ENCODE measurements around the gene IL1RAP.

IL1RAP gene

GRCh38 chr3:190545191-190545590 is 31.3 kb downstream of the IL1RAP start:
- Histone ChIP-seq H3K9ac (ENCODE audit: low read length) (no peak overlapping the region), H3K4me3 (ENCODE audit: low read depth in 1 of 2, low read length in 2 of 2) (no peak overlapping the region), H3K27ac (ENCODE audit: low read depth, low read length) (no peak overlapping the region), H3K9me3 (ENCODE audit: low read length) (no peaks in the 10 kb centered on the region), H3K36me3 (ENCODE audit: insufficient read depth, low read length) (no peaks in the 10 kb centered on the region), H3K4me1 (ENCODE audit: insufficient read depth, low read length) (no peaks in the 10 kb centered on the region), H3K27me3 (ENCODE audit: control insufficient read depth in 1 of 2, insufficient read depth in 2 of 2, low read length in 2 of 2) (no peaks in the 10 kb centered on the region)

- Histone ChIP-seq H3K4me3 (ENCODE audit: low read depth in 1 of 2, low read length in 2 of 2) (no peak overlapping the region), H3K36me3 (ENCODE audit: insufficient read depth, low read length) (no peaks in the 10 kb centered on the region), H3K4me1 (ENCODE audit: insufficient read depth, low read length) (no peaks in the 10 kb centered on the region), H3K9ac (ENCODE audit: low read length) (no peak overlapping the region), H3K27me3 (ENCODE audit: control insufficient read depth in 1 of 2, insufficient read depth in 2 of 2, low read length in 2 of 2) (no peaks in the 10 kb centered on the region), H3K9me3 (ENCODE audit: low read length) (no peaks in the 10 kb centered on the region), H3K27ac (ENCODE audit: low read depth, low read length) (no peak overlapping the region)
Measured at GRCh38 chr3:190546881-190547510, 33.1 kb downstream of the IL1RAP start.

GRCh38 chr3:190548031-190548656 is 34.3 kb downstream of the IL1RAP start:
- Histone ChIP-seq H3K27ac (ENCODE audit: low read depth, low read length) (no peak overlapping the region), H3K9me3 (ENCODE audit: low read length) (no peaks in the 10 kb centered on the region), H3K4me1 (ENCODE audit: insufficient read depth, low read length) (no peaks in the 10 kb centered on the region), H3K9ac (ENCODE audit: low read length) (no peak overlapping the region), H3K4me3 (ENCODE audit: low read depth in 1 of 2, low read length in 2 of 2) (no peak overlapping the region), H3K36me3 (ENCODE audit: insufficient read depth, low read length) (no peaks in the 10 kb centered on the region), H3K27me3 (ENCODE audit: control insufficient read depth in 1 of 2, insufficient read depth in 2 of 2, low read length in 2 of 2) (no peaks in the 10 kb centered on the region)

- Histone ChIP-seq H3K36me3 (ENCODE audit: insufficient read depth, low read length) (no peaks in the 10 kb centered on the region), H3K4me1 (ENCODE audit: insufficient read depth, low read length) (no peaks in the 10 kb centered on the region), H3K9me3 (ENCODE audit: low read length) (no peaks in the 10 kb centered on the region), H3K4me3 (ENCODE audit: low read depth in 1 of 2, low read length in 2 of 2) (no peak overlapping the region), H3K27ac (ENCODE audit: low read depth, low read length) (no peak overlapping the region), H3K27me3 (ENCODE audit: control insufficient read depth in 1 of 2, insufficient read depth in 2 of 2, low read length in 2 of 2) (no peaks in the 10 kb centered on the region), H3K9ac (ENCODE audit: low read length) (no peak overlapping the region)
Measured at GRCh38 chr3:190552021-190552420, 38.1 kb downstream of the IL1RAP start.

GRCh38 chr3:190552969-190553759 is 39.3 kb downstream of the IL1RAP start:
- H3K4me1 ChIP-seq (ENCODE audit: insufficient read depth, low read length), result no peaks in the 10 kb centered on the region
- H3K27ac ChIP-seq (ENCODE audit: low read depth, low read length), result no peak overlapping the region
- H3K4me3 ChIP-seq (ENCODE audit: low read depth in 1 of 2, low read length in 2 of 2), result no peak overlapping the region
- no peaks in the 10 kb centered on the region for H3K27me3 ChIP-seq (ENCODE audit: control insufficient read depth in 1 of 2, insufficient read depth in 2 of 2, low read length in 2 of 2)
- no peaks in the 10 kb centered on the region for H3K36me3 ChIP-seq (ENCODE audit: insufficient read depth, low read length)
- no peaks in the 10 kb centered on the region for H3K9me3 ChIP-seq (ENCODE audit: low read length)
- no peak overlapping the region for H3K9ac ChIP-seq (ENCODE audit: low read length)

GRCh38 chr3:190554197-190554596 is 40.3 kb downstream of the IL1RAP start:
- Histone ChIP-seq H3K27me3 (ENCODE audit: control insufficient read depth in 1 of 2, insufficient read depth in 2 of 2, low read length in 2 of 2) (no peaks in the 10 kb centered on the region), H3K9me3 (ENCODE audit: low read length) (no peaks in the 10 kb centered on the region), H3K9ac (ENCODE audit: low read length) (no peak overlapping the region), H3K27ac (ENCODE audit: low read depth, low read length) (no peak overlapping the region), H3K36me3 (ENCODE audit: insufficient read depth, low read length) (no peaks in the 10 kb centered on the region), H3K4me1 (ENCODE audit: insufficient read depth, low read length) (no peaks in the 10 kb centered on the region), H3K4me3 (ENCODE audit: low read depth in 1 of 2, low read length in 2 of 2) (no peak overlapping the region)

GRCh38 chr3:190556351-190556750 is 42.5 kb downstream of the IL1RAP start:
- H3K9ac ChIP-seq (ENCODE audit: low read length), result no peak overlapping the region

GRCh38 chr3:190557296-190557695 is 43.4 kb downstream of the IL1RAP start:
- H3K4me3 ChIP-seq (ENCODE audit: low read depth in 1 of 2, low read length in 2 of 2), result no peak overlapping the region
- no peaks in the 10 kb centered on the region for H3K4me1 ChIP-seq (ENCODE audit: insufficient read depth, low read length)
- H3K27me3 ChIP-seq (ENCODE audit: control insufficient read depth in 1 of 2, insufficient read depth in 2 of 2, low read length in 2 of 2), result no peaks in the 10 kb centered on the region
- no peaks in the 10 kb centered on the region for H3K36me3 ChIP-seq (ENCODE audit: insufficient read depth, low read length)
- H3K9me3 ChIP-seq (ENCODE audit: low read length), result no peaks in the 10 kb centered on the region
- no peak overlapping the region for H3K9ac ChIP-seq (ENCODE audit: low read length)
- no peak overlapping the region for H3K27ac ChIP-seq (ENCODE audit: low read depth, low read length)

More at GRCh38 chr3:190556351-190556750, 42.5 kb downstream of the IL1RAP start:
- Histone ChIP-seq H3K4me3 (ENCODE audit: low read depth in 1 of 2, low read length in 2 of 2) (no peak overlapping the region), H3K36me3 (ENCODE audit: insufficient read depth, low read length) (no peaks in the 10 kb centered on the region), H3K27me3 (ENCODE audit: control insufficient read depth in 1 of 2, insufficient read depth in 2 of 2, low read length in 2 of 2) (no peaks in the 10 kb centered on the region), H3K9me3 (ENCODE audit: low read length) (no peaks in the 10 kb centered on the region), H3K27ac (ENCODE audit: low read depth, low read length) (no peak overlapping the region), H3K4me1 (ENCODE audit: insufficient read depth, low read length) (no peaks in the 10 kb centered on the region)

GRCh38 chr3:190558316-190558715 is 44.4 kb downstream of the IL1RAP start:
- Histone ChIP-seq H3K27me3 (ENCODE audit: control insufficient read depth in 1 of 2, insufficient read depth in 2 of 2, low read length in 2 of 2) (no peaks in the 10 kb centered on the region), H3K9me3 (ENCODE audit: low read length) (no peaks in the 10 kb centered on the region), H3K4me3 (ENCODE audit: low read depth in 1 of 2, low read length in 2 of 2) (no peak overlapping the region), H3K27ac (ENCODE audit: low read depth, low read length) (no peak overlapping the region), H3K9ac (ENCODE audit: low read length) (no peak overlapping the region), H3K36me3 (ENCODE audit: insufficient read depth, low read length) (no peaks in the 10 kb centered on the region), H3K4me1 (ENCODE audit: insufficient read depth, low read length) (no peaks in the 10 kb centered on the region)

GRCh38 chr3:190558796-190559195 is 44.9 kb downstream of the IL1RAP start:
- no peak overlapping the region for H3K27ac ChIP-seq (ENCODE audit: low read depth, low read length)
- H3K9ac ChIP-seq (ENCODE audit: low read length), result no peak overlapping the region

GRCh38 chr3:190560013-190560895 is 46.4 kb downstream of the IL1RAP start:
- Histone ChIP-seq H3K27me3 (ENCODE audit: control insufficient read depth in 1 of 2, insufficient read depth in 2 of 2, low read length in 2 of 2) (no peaks in the 10 kb centered on the region), H3K36me3 (ENCODE audit: insufficient read depth, low read length) (no peaks in the 10 kb centered on the region), H3K9me3 (ENCODE audit: low read length) (no peaks in the 10 kb centered on the region), H3K27ac (ENCODE audit: low read depth, low read length) (no peak overlapping the region), H3K4me1 (ENCODE audit: insufficient read depth, low read length) (no peaks in the 10 kb centered on the region), H3K9ac (ENCODE audit: low read length) (no peak overlapping the region), H3K4me3 (ENCODE audit: low read depth in 1 of 2, low read length in 2 of 2) (no peak overlapping the region)

More at GRCh38 chr3:190558796-190559195, 44.9 kb downstream of the IL1RAP start:
- Histone ChIP-seq H3K9me3 (ENCODE audit: low read length) (no peaks in the 10 kb centered on the region), H3K4me3 (ENCODE audit: low read depth in 1 of 2, low read length in 2 of 2) (no peak overlapping the region), H3K36me3 (ENCODE audit: insufficient read depth, low read length) (no peaks in the 10 kb centered on the region), H3K4me1 (ENCODE audit: insufficient read depth, low read length) (no peaks in the 10 kb centered on the region), H3K27me3 (ENCODE audit: control insufficient read depth in 1 of 2, insufficient read depth in 2 of 2, low read length in 2 of 2) (no peaks in the 10 kb centered on the region)

Data from muscle layer of colon (tissue), 2 donors.